GM19099 (cell line): ENCODE results near the gene NTM.

Experiments used
- POLR2A ChIP-seq: IDR thresholded peaks from 3 replicates; pipeline ENCODE4 v1.6.1; 2011; ENCODE audit warnings: low read depth; ENCODE audit not compliant: insufficient read length; ENCODE audit errors: extremely low read depth

Gene NTM

GRCh38 chr11:132054822-132055221 lies 684.4 kb downstream of the NTM start:
- no peak for TF ChIP-seq POLR2A

GRCh38 chr11:132055296-132055695 lies 684.9 kb downstream of the NTM start:
- no peak for TF ChIP-seq POLR2A

- no peak for TF ChIP-seq POLR2A
Observed at GRCh38 chr11:132056689-132057088, 686.3 kb downstream of the NTM start.

GRCh38 chr11:132057266-132057665 lies 686.9 kb downstream of the NTM start:
- TF ChIP-seq POLR2A, result no peak

- no peak for TF ChIP-seq POLR2A
Observed at GRCh38 chr11:132058211-132058772, 687.9 kb downstream of the NTM start.

- no peak for TF ChIP-seq POLR2A
Observed at GRCh38 chr11:132060567-132060966, 690.2 kb downstream of the NTM start.

GRCh38 chr11:132062031-132062430 lies 691.6 kb downstream of the NTM start:
- no peak for TF ChIP-seq POLR2A

- no peak for TF ChIP-seq POLR2A
Observed at GRCh38 chr11:132062541-132062940, 692.1 kb downstream of the NTM start.

- no peak for TF ChIP-seq POLR2A
Observed at GRCh38 chr11:132064987-132065620, 694.7 kb downstream of the NTM start.

- no peak for TF ChIP-seq POLR2A
Observed at GRCh38 chr11:132068556-132068955, 698.1 kb downstream of the NTM start.

- TF ChIP-seq POLR2A, result no peak
Observed at GRCh38 chr11:132072044-132072857, 701.8 kb downstream of the NTM start.

- no peak for TF ChIP-seq POLR2A
Observed at GRCh38 chr11:132072858-132073211, 702.4 kb downstream of the NTM start.

GRCh38 chr11:132073787-132074186 lies 703.4 kb downstream of the NTM start:
- TF ChIP-seq POLR2A, result no peak

GRCh38 chr11:132075447-132075846 lies 705.0 kb downstream of the NTM start:
- no peak for TF ChIP-seq POLR2A

GRCh38 chr11:132077416-132077815 lies 707.0 kb downstream of the NTM start:
- TF ChIP-seq POLR2A, result no peak
